DMS 273 (cell line): ENCODE data around the gene KRT80.

Experiments used
- DNase-seq: peaks from one replicate; lab custom pipeline; 2025; ENCODE audit not compliant: unreplicated experiment; lab: John Stamatoyannopoulos, UW

The KRT80 gene

GRCh38 chr12:52229836-52230343, 38.1 kb upstream of the KRT80 start:
- no peak for DNase-seq

- no peak for DNase-seq
Measured at GRCh38 chr12:52228931-52229330, 37.1 kb upstream of the KRT80 start.

GRCh38 chr12:52228366-52228765, 36.6 kb upstream of the KRT80 start:
- DNase-seq, result no peak

GRCh38 chr12:52227606-52228166, 35.9 kb upstream of the KRT80 start:
- DNase-seq, result no peak

- no peak for DNase-seq
Measured at GRCh38 chr12:52226446-52226845, 34.6 kb upstream of the KRT80 start.

- DNase-seq, result no peak
Measured at GRCh38 chr12:52225752-52226151, 33.9 kb upstream of the KRT80 start.

- DNase-seq, result no peak
Measured at GRCh38 chr12:52224151-52224550, 32.3 kb upstream of the KRT80 start.

- DNase-seq, result no peak
Measured at GRCh38 chr12:52223406-52224039, 31.7 kb upstream of the KRT80 start.

- DNase-seq, result no peak
Measured at GRCh38 chr12:52222692-52223091, 30.9 kb upstream of the KRT80 start.

- peak; percentile 77 for DNase-seq
Measured at GRCh38 chr12:52221912-52222457, 30.2 kb upstream of the KRT80 start.

- DNase-seq, result no peak
Measured at GRCh38 chr12:52221070-52221781, 29.4 kb upstream of the KRT80 start.

GRCh38 chr12:52220477-52220876, 28.7 kb upstream of the KRT80 start:
- DNase-seq, result no peak

GRCh38 chr12:52218001-52218400, 26.2 kb upstream of the KRT80 start:
- no peak for DNase-seq

GRCh38 chr12:52217223-52217622, 25.4 kb upstream of the KRT80 start:
- DNase-seq, result peak; percentile 36

GRCh38 chr12:52216807-52217206, 25.0 kb upstream of the KRT80 start:
- peak; percentile 39 for DNase-seq

- DNase-seq, result no peak
Measured at GRCh38 chr12:52216100-52216499, 24.3 kb upstream of the KRT80 start.

- no peak for DNase-seq
Measured at GRCh38 chr12:52215587-52216031, 23.8 kb upstream of the KRT80 start.

GRCh38 chr12:52214421-52214802, 22.6 kb upstream of the KRT80 start:
- DNase-seq, result no peak

- DNase-seq, result peak; percentile 79
Measured at GRCh38 chr12:52213564-52214420, 22.0 kb upstream of the KRT80 start.

GRCh38 chr12:52212701-52213563, 21.1 kb upstream of the KRT80 start:
- no peak for DNase-seq
